ENCODE measurements around the gene RNF41. TPM values are rescaled to one million over a fixed set of nuclear protein-coding genes. Genes with fewer than 3 reads are reported as not detected.
"Not testable (repeated sequence)": the region's sequence is repeated elsewhere in the genome, so short reads cannot be mapped to it uniquely, and the experiment has no call there.

The RNF41 gene
- total and polyA plus RNA-seq, 2 donors (not counting 3 experiments of a cell fraction or from before 2014, with no cell fraction given), result 88.3 to 203 TPM

GRCh38 chr12:56266693-56267442 lies 45.1 kb upstream of the RNF41 start, which contains the start of gene COQ10A:
Gene COQ10A, plus strand, starts transcription at chr12:56266942. Its CDS starts 177 bp downstream, at chr12:56267119.
- Histone ChIP-seq H3K4me3 (replicated peaks in 1 of 3; ENCODE audit: insufficient read depth in 1 of 3, low read depth in 1 of 3, low read length in 3 of 3) (peak within 1 kb of the TSS; percentile 25 to 50 (median 43)), H3K27ac (ENCODE audit: insufficient read depth, low read depth, low read length) (peak within 1 kb of the TSS; percentile 61), H3K79me2 (ENCODE audit: control insufficient read depth, insufficient read depth, low read length) (no peaks in the 10 kb centered on the region), H3K27me3 (ENCODE audit: control insufficient read depth in 2 of 2, insufficient read depth in 2 of 2, low read length in 2 of 2) (no peaks in the 10 kb centered on the region), H3K9me3 (replicated peaks; ENCODE audit: control insufficient read depth, insufficient read depth, low read length) (no peaks in the 10 kb centered on the region), H3K9me1 (replicated peaks; ENCODE audit: control insufficient read depth, extremely low read depth, insufficient read depth, low read length) (no peaks in the 10 kb centered on the region), H4K20me1 (replicated peaks; ENCODE audit: control insufficient read depth, extremely low read depth, insufficient read depth, low read length) (no peaks in the 10 kb centered on the region), H3K4me1 (ENCODE audit: control insufficient read depth, extremely low read depth, insufficient read depth, low read length) (peaks cover 4% of the 10 kb centered on the region), H3K4me2 (ENCODE audit: insufficient read depth, low read length) (peak within 1 kb of the TSS; percentile 80), H3K36me3 (ENCODE audit: control insufficient read depth in 2 of 2, extremely low read depth in 1 of 2, insufficient read depth in 2 of 2, low read length in 2 of 2) (peaks cover 0 to 4% of the 10 kb centered on the region in 2 experiments), H2AFZ (ENCODE audit: low read depth, low read length) (peak within 1 kb of the TSS; percentile 79), H3K9ac (replicated peaks; ENCODE audit: extremely low read depth, insufficient read depth, low read length) (peak within 1 kb of the TSS; percentile 69)
- ChIA-PET POLR2A (interaction anchor here (0.8 to 1.6 kb wide), 2 partner anchors 10 to 13 kb away, joined by 3 to 5 read pairs; no protein-coding TSS in a partner anchor), CTCF (interaction anchor here (0.7 to 3.5 kb wide), 4 partner anchors 9 to 197 kb away, joined by 3 to 27 read pairs (median 8); partner anchors contain the start of genes ANKRD52 and SMARCC2)
- BruUV-seq (replicated peaks), result no TSS peak
- intact Hi-C loops (cut with micrococcal nuclease) (loop anchor here (1.0 to 5.0 kb wide), 5 partner anchors 9 to 195 kb away; partner anchors contain the start of genes ANKRD52, CS and NABP2), dilution Hi-C loops (cut with MboI; ENCODE audit: extremely low pct_ligation_motif_present, low sequenced_read_pairs) (no loop called here)
- peak; percentile 86 for FAIRE-seq
- peak; percentile 90 for TF ChIP-seq POLR2A (IDR thresholded peaks at IDR 0.05; ENCODE audit: low read depth, low read length)
- no peak for TF ChIP-seq JUN (IDR thresholded peaks at IDR 0.05; ENCODE audit: borderline replicate concordance, insufficient read depth, insufficient read length, low read depth)
- peak; percentile 24 to 60 for TF ChIP-seq CTCF (IDR thresholded peaks at IDR 0.05; ENCODE audit: extremely low read depth in 1 of 2, insufficient read depth in 1 of 2, low read depth in 1 of 2, low read length in 2 of 2)
- TF ChIP-seq GATA2 (IDR thresholded peaks at IDR 0.05; ENCODE audit: insufficient read depth, insufficient read length, low read depth, low read length), result no peak
- peak; percentile 90 for TF ChIP-seq POLR2AphosphoS5 (IDR thresholded peaks at IDR 0.05; ENCODE audit: insufficient read depth, low read depth, low read length)
- TF ChIP-seq FOS (IDR thresholded peaks at IDR 0.05; ENCODE audit: borderline replicate concordance, insufficient read depth, low read length), result no peak
- no peak for TF ChIP-seq EZH2 (IDR thresholded peaks at IDR 0.05; ENCODE audit: borderline replicate concordance, low read depth, low read length, severe bottlenecking)
- DNase-seq (ENCODE audit: low read depth, low spot score), result peak; percentile 86

DNA sequence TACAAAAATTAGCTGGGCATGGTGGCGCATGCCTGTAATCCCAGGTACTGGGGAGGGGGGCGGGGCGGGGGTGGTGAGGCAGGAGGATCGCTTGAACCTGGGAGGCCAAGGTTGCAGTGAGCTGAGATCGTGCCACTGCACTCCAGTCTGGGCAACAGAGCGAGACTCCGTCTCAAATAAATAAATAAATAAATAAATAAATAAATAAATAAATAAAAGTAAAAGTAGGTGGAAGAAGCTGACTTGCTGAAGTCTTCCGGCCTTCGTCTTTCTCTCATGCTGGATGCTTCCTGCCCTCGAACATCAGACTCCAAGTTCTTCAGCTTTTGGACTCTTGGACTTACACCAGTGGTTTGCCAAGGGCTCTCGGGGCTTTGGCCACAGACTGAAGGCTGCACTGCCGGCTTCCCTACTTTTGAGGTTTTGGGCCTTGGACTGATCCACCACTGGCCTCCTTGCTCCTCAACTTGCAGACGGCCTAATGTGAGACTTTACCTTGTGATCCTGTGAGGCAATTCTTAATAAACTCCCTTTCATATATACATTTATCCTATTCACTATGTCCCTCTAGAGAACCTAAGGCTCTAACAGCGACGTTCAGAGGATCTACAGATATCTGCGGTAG lies 44.5 kb upstream of the RNF41 start:
- FAIRE-seq; H3K36me3 ChIP-seq (ENCODE audit: control insufficient read depth in 2 of 2, extremely low read depth in 1 of 2, insufficient read depth in 2 of 2, low read length in 2 of 2); DNase-seq (ENCODE audit: low read depth, low spot score); BruUV-seq (replicated peaks); H3K4me1 ChIP-seq (ENCODE audit: control insufficient read depth, extremely low read depth, insufficient read depth, low read length); dilution Hi-C loops (cut with MboI; ENCODE audit: extremely low pct_ligation_motif_present, low sequenced_read_pairs); H3K79me2 ChIP-seq (ENCODE audit: control insufficient read depth, insufficient read depth, low read length); H3K27me3 ChIP-seq (ENCODE audit: control insufficient read depth in 2 of 2, insufficient read depth in 2 of 2, low read length in 2 of 2); H3K9me3 ChIP-seq (replicated peaks; ENCODE audit: control insufficient read depth, insufficient read depth, low read length); H4K20me1 ChIP-seq (replicated peaks; ENCODE audit: control insufficient read depth, extremely low read depth, insufficient read depth, low read length); H3K9me1 ChIP-seq (replicated peaks; ENCODE audit: control insufficient read depth, extremely low read depth, insufficient read depth, low read length): not testable (repeated sequence)
- ChIA-PET CTCF (interaction anchor here (0.7 to 3.5 kb wide), 4 partner anchors 9 to 198 kb away, joined by 3 to 27 read pairs (median 8); partner anchors contain the start of genes ANKRD52 and SMARCC2), POLR2A (interaction anchor here (1.6 kb wide), 1 partner anchor 13 kb away, joined by 5 read pairs; no protein-coding TSS in a partner anchor)
- peak overlapping the region; percentile 69 for H3K9ac ChIP-seq (replicated peaks; ENCODE audit: extremely low read depth, insufficient read depth, low read length)
- H2AFZ ChIP-seq (ENCODE audit: low read depth, low read length), result peak overlapping the region; percentile 40
- intact Hi-C loops (cut with micrococcal nuclease), result loop anchor here (1.0 to 5.0 kb wide), 3 partner anchors 8 to 196 kb away; partner anchors contain the start of genes ANKRD52 and NABP2
- peak overlapping the region; percentile 25 to 50 (median 43) for H3K4me3 ChIP-seq (replicated peaks in 1 of 3; ENCODE audit: insufficient read depth in 1 of 3, low read depth in 1 of 3, low read length in 3 of 3)
- H3K27ac ChIP-seq (ENCODE audit: insufficient read depth, low read depth, low read length), result peak overlapping the region; percentile 61
- peak overlapping the region; percentile 80 for H3K4me2 ChIP-seq (ENCODE audit: insufficient read depth, low read length)

Data from endothelial cell of umbilical vein (primary cell).